HG03280 (cell line): ENCODE results near the gene PIRT.

ENCODE experiments used
- ATAC-seq: cut with Tn5 transposase; IDR thresholded peaks from one replicate; pipeline ENCODE4 v1.9.1; 2021; ENCODE audit warnings: mild to moderate bottlenecking, moderate library complexity; ENCODE audit not compliant: unreplicated experiment

PIRT gene

GRCh38 chr17:10790491-10791401 lies 47.1 kb downstream of the PIRT start:
- no peak for ATAC-seq

GRCh38 chr17:10789694-10790271 lies 48.1 kb downstream of the PIRT start:
- ATAC-seq = no peak

GRCh38 chr17:10787306-10788045 lies 50.4 kb downstream of the PIRT start:
- no peak for ATAC-seq

- no peak for ATAC-seq
Measured at GRCh38 chr17:10785295-10785694, 52.6 kb downstream of the PIRT start.

GRCh38 chr17:10779609-10780008 lies 58.3 kb downstream of the PIRT start:
- ATAC-seq = no peak

- no peak for ATAC-seq
Measured at GRCh38 chr17:10777890-10778289, 60.0 kb downstream of the PIRT start.

GRCh38 chr17:10777131-10777807 lies 60.6 kb downstream of the PIRT start:
- no peak for ATAC-seq

GRCh38 chr17:10776381-10776780 lies 61.5 kb downstream of the PIRT start:
- ATAC-seq = no peak

GRCh38 chr17:10775740-10776356 lies 62.0 kb downstream of the PIRT start:
- ATAC-seq = no peak

GRCh38 chr17:10775058-10775457 lies 62.8 kb downstream of the PIRT start:
- no peak for ATAC-seq

- ATAC-seq = no peak
Measured at GRCh38 chr17:10773391-10773790, 64.5 kb downstream of the PIRT start.
